Brain microvascular endothelial cell (primary cell): Measurements from ENCODE around the gene OTOA.
"Not testable (repeated sequence)": the region's sequence is repeated elsewhere in the genome, so short reads cannot be mapped to it uniquely, and the experiment has no call there.

Experiments used
- DNase-seq: peaks from one replicate; pipeline ENCODE4 v3.0.0-alpha.2; 2020
- H3K27ac ChIP-seq: fragments of 250-450 bp; sonication (Bioruptor Pico); 2 replicates; pipeline ENCODE4 v1.5.1; 2020; ENCODE audit warnings: mild to moderate bottlenecking, moderate library complexity
- H3K27me3 ChIP-seq: fragments of 250-450 bp; sonication (Bioruptor Pico); replicated peaks from 2 replicates; pipeline ENCODE4 v1.5.1; 2020; ENCODE audit warnings: mild to moderate bottlenecking
- H3K36me3 ChIP-seq: fragments of 250-450 bp; sonication (Bioruptor Pico); replicated peaks from 2 replicates; pipeline ENCODE4 v1.5.1; 2020; ENCODE audit warnings: mild to moderate bottlenecking
- H3K4me3 ChIP-seq: 2 replicates; pipeline ENCODE4 v1.5.1; 2011; ENCODE audit warnings: low read depth, mild to moderate bottlenecking, control low read depth, low read length, moderate library complexity
- CTCF ChIP-seq: IDR thresholded peaks from 2 replicates; pipeline ENCODE4 v1.5.1; 2011; ENCODE audit warnings: low read depth, mild to moderate bottlenecking, moderate library complexity, low read length, control low read depth, inconsistent platforms; ENCODE audit errors: missing control alignments
- in situ Hi-C: cut with HindIII; loops from 2 replicates; pipeline ENCODE4 v1.10.0; 2017; ENCODE audit warnings: low sequenced_read_pairs, low pct_ligation_motif_present

OTOA gene

DNA sequence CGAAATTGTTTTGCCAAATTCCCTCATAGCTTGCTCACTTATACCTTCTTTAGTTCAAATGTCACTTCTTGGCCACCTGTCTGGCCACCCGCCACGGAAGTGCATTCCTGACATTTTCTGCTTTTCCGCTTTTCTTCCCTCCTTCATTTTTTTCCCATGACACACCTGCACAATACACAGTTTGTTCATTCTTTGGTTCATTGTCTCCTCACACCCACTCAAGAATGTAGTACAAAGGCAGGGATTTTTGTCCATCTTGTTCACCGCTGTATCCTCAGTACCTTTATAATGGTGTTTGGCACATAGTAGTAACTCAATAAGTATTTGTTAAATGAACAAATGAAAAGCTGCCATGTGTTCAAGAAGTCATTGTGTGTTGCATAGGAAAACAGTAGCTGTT is 116.8 kb downstream of the OTOA start:
- H3K4me3 ChIP-seq, H3K36me3 ChIP-seq, DNase-seq, in situ Hi-C loops, H3K27me3 ChIP-seq, H3K27ac ChIP-seq: not testable (repeated sequence)

GRCh38 chr16:21790506-21790905 is 126.7 kb downstream of the OTOA start:
- H3K4me3 ChIP-seq, H3K27me3 ChIP-seq, H3K27ac ChIP-seq, H3K36me3 ChIP-seq, in situ Hi-C loops: not testable (repeated sequence)
- peak; percentile 15 for DNase-seq

- in situ Hi-C loops: not testable (repeated sequence)
These were observed 129.5 kb downstream of the OTOA start for GRCh38 chr16:21793310-21793709.

DNA sequence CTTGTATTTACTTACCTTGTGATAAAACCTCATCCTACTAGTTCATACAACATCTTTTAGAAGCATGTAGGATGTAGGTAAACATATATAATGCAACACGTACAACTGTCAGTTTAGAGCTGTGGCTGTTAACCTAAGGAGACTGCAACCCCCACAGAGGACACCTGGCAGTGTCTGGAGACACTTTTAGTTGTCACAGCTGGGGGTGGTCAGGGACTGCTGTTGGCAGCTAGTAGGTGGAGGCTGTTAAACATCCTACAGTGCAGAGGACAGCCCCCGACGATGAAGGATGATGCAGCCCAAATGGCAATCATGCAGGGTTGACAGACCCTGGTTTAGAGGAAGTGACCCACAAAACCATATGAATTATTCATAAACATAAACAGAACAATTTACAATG is 134.8 kb downstream of the OTOA start:
- DNase-seq, in situ Hi-C loops, H3K27me3 ChIP-seq, H3K4me3 ChIP-seq, H3K27ac ChIP-seq, H3K36me3 ChIP-seq: not testable (repeated sequence)

More at GRCh38 chr16:21793310-21793709, 129.5 kb downstream of the OTOA start:
- not testable (repeated sequence) for H3K27ac ChIP-seq, H3K4me3 ChIP-seq, H3K27me3 ChIP-seq, DNase-seq, H3K36me3 ChIP-seq

DNA sequence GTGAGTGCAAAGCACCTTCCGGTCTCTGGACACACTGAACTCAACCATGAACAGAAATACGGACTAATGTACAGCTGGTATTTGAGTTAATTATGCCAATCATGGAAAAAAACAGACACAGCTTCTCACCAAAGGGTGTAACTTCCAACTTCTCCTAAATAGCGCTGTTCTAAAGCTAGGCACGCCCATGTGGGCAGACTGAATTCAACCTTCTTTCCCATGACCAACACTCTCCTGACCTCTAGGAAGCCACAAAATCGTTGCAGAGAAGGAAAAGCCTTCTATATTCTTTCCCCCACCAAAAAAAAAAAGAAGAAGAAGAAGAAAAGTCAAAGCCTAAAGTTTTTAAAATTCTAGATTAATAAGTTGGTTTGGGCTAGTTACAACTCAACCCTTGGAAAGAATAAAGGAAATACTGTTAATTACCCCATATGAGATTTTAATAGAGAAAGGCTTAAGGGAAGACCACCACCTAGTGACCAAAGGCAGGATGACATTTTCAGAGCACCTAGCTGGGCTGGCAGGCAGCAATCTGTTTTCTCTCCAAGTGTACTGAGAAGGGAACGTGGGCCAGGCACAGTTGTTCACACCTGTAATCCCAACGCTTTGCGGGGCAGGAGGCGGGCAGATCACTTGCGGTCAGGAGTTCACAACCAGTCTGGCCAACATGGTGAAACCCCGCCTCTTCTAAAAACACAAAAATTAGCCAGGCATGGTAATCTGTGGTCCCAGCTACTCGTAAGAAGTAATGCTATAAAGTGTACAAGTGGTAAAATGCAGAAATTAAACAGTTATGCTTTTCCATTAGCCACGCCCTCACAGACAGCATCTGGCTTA is 138.0 kb downstream of the OTOA start:
- H3K27ac ChIP-seq, in situ Hi-C loops: not testable (repeated sequence)

DNA sequence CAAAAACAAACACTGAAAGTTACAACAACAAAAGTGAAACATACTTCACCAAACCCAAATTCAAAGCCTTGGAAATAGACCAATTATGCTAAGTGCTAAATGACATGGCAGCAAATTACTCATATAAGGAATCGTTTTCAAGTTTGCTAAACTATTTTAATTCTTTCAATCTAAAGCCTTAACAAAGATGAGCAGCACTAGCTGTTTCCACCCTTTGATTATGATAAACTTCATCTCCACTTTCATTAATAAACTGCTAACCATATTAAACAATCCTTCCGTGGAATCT is 138.6 kb downstream of the OTOA start:
- H3K27ac ChIP-seq, in situ Hi-C loops, H3K4me3 ChIP-seq, DNase-seq, H3K36me3 ChIP-seq, H3K27me3 ChIP-seq: not testable (repeated sequence)

More for the DNA sequence above, 138.0 kb downstream of the OTOA start:
- H3K4me3 ChIP-seq, H3K36me3 ChIP-seq, H3K27me3 ChIP-seq: not testable (repeated sequence)
- peak; percentile 58 for TF ChIP-seq CTCF
- DNase-seq: peak; percentile 51
